ENCODE measurements around the gene SPINT1.
A peak's percentile ranks its signal among the peaks of the same experiment; 100 is the strongest.

SPINT1 gene

DNA sequence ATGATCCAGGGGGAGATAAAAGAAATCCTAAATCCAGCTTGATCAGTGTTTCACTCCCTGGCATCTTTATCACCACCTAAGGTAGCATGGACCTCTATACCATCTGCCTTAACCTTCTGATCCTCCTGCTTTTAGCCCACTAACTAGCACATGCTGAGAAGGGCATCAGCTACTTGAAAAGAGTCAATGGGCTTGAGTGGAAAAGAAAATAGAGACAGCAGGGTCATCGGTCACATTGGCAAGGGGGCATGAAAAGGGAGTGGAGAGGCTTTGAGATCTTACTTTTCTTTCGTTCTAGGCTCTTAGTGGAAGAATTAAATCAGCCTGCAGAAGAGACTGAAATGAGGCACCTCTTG lies 37.2 kb upstream of the SPINT1 start:
- no peak for DNase-seq (ENCODE audit: low read depth)
- TF ChIP-seq, protein P1, sequence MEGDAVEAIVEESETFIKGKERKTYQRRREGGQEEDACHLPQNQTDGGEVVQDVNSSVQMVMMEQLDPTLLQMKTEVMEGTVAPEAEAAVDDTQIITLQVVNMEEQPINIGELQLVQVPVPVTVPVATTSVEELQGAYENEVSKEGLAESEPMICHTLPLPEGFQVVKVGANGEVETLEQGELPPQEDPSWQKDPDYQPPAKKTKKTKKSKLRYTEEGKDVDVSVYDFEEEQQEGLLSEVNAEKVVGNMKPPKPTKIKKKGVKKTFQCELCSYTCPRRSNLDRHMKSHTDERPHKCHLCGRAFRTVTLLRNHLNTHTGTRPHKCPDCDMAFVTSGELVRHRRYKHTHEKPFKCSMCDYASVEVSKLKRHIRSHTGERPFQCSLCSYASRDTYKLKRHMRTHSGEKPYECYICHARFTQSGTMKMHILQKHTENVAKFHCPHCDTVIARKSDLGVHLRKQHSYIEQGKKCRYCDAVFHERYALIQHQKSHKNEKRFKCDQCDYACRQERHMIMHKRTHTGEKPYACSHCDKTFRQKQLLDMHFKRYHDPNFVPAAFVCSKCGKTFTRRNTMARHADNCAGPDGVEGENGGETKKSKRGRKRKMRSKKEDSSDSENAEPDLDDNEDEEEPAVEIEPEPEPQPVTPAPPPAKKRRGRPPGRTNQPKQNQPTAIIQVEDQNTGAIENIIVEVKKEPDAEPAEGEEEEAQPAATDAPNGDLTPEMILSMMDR (IDR thresholded peaks at IDR 0.05; ENCODE audit: low read depth, low read length, missing control alignments) = no peak

GRCh38 chr15:40807028-40807887 lies 36.6 kb upstream of the SPINT1 start, which contains the start of the genes DNAJC17 and ZFYVE19:
Gene DNAJC17 (minus strand): TSS chr15:40807473. CDS start chr15:40807446, 27 bp downstream.
Gene ZFYVE19 (plus strand): TSS chr15:40807089. CDS start chr15:40807590, 501 bp downstream.
- DNase-seq (ENCODE audit: low read depth) = peak; percentile 96
- TF ChIP-seq, protein P1 (IDR thresholded peaks at IDR 0.05; ENCODE audit: low read depth, low read length, missing control alignments) = peak; percentile 24
- peak within 1 kb of the TSS; percentile 95 for H3K4me3 ChIP-seq (ENCODE audit: low read depth, low read length)

More for the DNA sequence above, 37.2 kb upstream of the SPINT1 start:
- peak overlapping the region; percentile 95 for H3K4me3 ChIP-seq (ENCODE audit: low read depth, low read length)

DNA sequence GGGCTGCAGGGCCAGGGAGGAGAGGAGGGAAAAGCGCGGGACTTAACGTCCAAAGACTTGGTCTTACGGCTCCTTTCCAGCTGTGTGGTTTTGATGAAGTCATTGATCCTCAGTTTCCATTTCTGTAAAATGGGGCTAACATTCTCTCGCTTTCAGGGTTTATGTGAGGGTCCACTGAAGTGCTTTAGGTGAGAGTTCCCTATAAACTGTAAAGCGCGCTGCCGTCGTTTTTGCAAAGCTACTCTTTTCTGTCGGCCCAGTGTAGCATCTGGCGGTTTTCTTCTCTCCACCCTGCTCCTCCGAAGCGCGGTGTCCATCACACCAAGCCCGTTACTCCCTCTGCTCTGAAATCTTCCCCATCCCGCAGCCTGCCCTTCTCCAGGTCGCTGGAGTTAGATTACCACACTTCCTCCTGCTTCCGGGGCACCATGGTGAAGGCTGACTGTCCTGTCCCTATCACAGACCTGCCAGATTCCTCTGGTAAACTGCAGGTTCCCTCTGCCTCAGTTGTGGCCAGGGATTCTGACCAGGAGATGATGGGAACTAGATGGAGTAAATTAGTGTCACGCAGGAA lies 35.9 kb upstream of the SPINT1 start:
- TF ChIP-seq, protein P1 (IDR thresholded peaks at IDR 0.05; ENCODE audit: low read depth, low read length, missing control alignments) = no peak
- DNase-seq (ENCODE audit: low read depth) = no peak
- peak overlapping the region; percentile 95 for H3K4me3 ChIP-seq (ENCODE audit: low read depth, low read length)

DNA sequence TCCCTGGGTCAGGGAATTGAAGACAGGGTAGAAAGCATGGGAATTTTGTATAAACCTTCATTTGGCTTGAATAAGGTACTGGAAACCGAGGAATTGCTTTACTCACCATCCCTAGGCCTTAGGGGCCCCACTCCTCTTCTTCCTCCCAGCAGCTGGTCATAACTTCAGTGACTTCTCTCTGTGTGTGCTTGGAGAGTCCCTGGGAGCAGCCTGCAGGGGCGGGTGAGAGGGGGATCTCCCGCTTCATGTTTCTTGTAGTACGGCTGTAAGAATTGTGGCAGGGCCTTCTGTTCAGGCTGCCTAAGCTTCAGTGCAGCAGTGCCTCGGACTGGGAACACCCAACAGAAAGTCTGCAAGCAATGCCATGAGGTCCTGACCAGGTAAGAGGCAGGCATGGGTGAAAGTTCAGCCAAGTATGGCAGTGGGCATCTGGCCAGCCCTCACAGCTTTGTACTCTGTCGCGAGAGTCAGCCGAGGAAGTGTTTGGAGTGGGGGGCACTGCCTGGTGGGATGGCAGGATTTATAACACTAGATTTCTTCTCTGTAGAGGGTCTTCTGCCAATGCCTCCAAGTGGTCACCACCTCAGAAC lies 34.9 kb upstream of the SPINT1 start:
- TF ChIP-seq, protein P1 (IDR thresholded peaks at IDR 0.05; ENCODE audit: low read depth, low read length, missing control alignments) = no peak
- H3K4me3 ChIP-seq (ENCODE audit: low read depth, low read length) = no peak overlapping the region; the same call in 1 of the 2 replicates
- DNase-seq (ENCODE audit: low read depth) = no peak

GRCh38 chr15:40812721-40813425 lies 31.0 kb upstream of the SPINT1 start:
- no peak for DNase-seq (ENCODE audit: low read depth)
- TF ChIP-seq, protein P1 (IDR thresholded peaks at IDR 0.05; ENCODE audit: low read depth, low read length, missing control alignments) = no peak
- H3K4me3 ChIP-seq (ENCODE audit: low read depth, low read length) = no peak overlapping the region

- TF ChIP-seq, protein P1 (IDR thresholded peaks at IDR 0.05; ENCODE audit: low read depth, low read length, missing control alignments) = no peak
- no peak for DNase-seq (ENCODE audit: low read depth)
- no peak overlapping the region for H3K4me3 ChIP-seq (ENCODE audit: low read depth, low read length)
These were observed 28.7 kb upstream of the SPINT1 start for GRCh38 chr15:40815042-40815698.

Data from GM12864 (cell line).